ENCODE measurements around the gene F5. TPM values are rescaled to one million over a fixed set of nuclear protein-coding genes. Genes with fewer than 3 reads are reported as not detected.

Gene F5
- total RNA-seq, 1 experiment from 2014 or later: 0.09 TPM

GRCh38 chr1:169521226-169521625 lies 65.1 kb downstream of the F5 start:
- Mint-ChIP-seq H3K27me3 (ENCODE audit: insufficient read depth, unreplicated experiment) (no peaks in the 10 kb centered on the region), H3K36me3 (ENCODE audit: insufficient read depth, unreplicated experiment) (no peaks in the 10 kb centered on the region), H3K9me3 (ENCODE audit: unreplicated experiment) (no peaks in the 10 kb centered on the region), H3K4me3 (ENCODE audit: unreplicated experiment) (no peak overlapping the region), H3K4me1 (ENCODE audit: insufficient read depth, unreplicated experiment) (peaks cover 11% of the 10 kb centered on the region), H3K27ac (ENCODE audit: low read depth, unreplicated experiment) (no peak overlapping the region)
- ChIA-PET POLR2A (interaction anchor here (1.0 kb wide), 1 partner anchor 34 kb away, joined by 3 read pairs; no protein-coding TSS in a partner anchor), CTCF (no interaction called here)
- DNase-seq (ENCODE audit: unreplicated experiment): no peak
- intact Hi-C loops (cut with micrococcal nuclease): no loop called here
- TF ChIP-seq CTCF (IDR thresholded peaks at IDR 0.05; ENCODE audit: unreplicated experiment): no peak
- BruUV-seq (replicated peaks): no TSS peak

- POLR2A ChIA-PET: interaction anchor here (0.6 to 15.1 kb wide), 8 partner anchors 12 to 409 kb away, joined by 3 to 242 read pairs (median 3); partner anchors contain the start of genes BLZF1 and SLC19A2
- peak; percentile 39 for DNase-seq (ENCODE audit: unreplicated experiment)
- H3K4me1 Mint-ChIP-seq (ENCODE audit: insufficient read depth, unreplicated experiment): peaks cover 31% of the 10 kb centered on the region
These were observed 68.6 kb downstream of the F5 start for GRCh38 chr1:169517558-169518186.

GRCh38 chr1:169515641-169516040 lies 70.6 kb downstream of the F5 start:
- H3K4me1 Mint-ChIP-seq (ENCODE audit: insufficient read depth, unreplicated experiment): peaks cover 52% of the 10 kb centered on the region
- no peak for DNase-seq (ENCODE audit: unreplicated experiment)
- H3K36me3 Mint-ChIP-seq (ENCODE audit: insufficient read depth, unreplicated experiment): no peaks in the 10 kb centered on the region
- no peak for TF ChIP-seq CTCF (IDR thresholded peaks at IDR 0.05; ENCODE audit: unreplicated experiment)
- no peaks in the 10 kb centered on the region for H3K27me3 Mint-ChIP-seq (ENCODE audit: insufficient read depth, unreplicated experiment)
- POLR2A ChIA-PET: interaction anchor here (1.1 to 15.1 kb wide), 3 partner anchors 28 to 33 kb away, joined by 4 to 242 read pairs (median 8); partner anchors contain the start of gene SLC19A2
- H3K9me3 Mint-ChIP-seq (ENCODE audit: unreplicated experiment): no peaks in the 10 kb centered on the region
- H3K4me3 Mint-ChIP-seq (ENCODE audit: unreplicated experiment): no peak overlapping the region
- BruUV-seq (replicated peaks): no TSS peak
- intact Hi-C loops (cut with micrococcal nuclease): no loop called here
- CTCF ChIA-PET: interaction anchor here (0.6 to 2.2 kb wide), 7 partner anchors 9 to 37 kb away, joined by 3 to 10 read pairs (median 4); partner anchors contain the start of gene SLC19A2
- H3K27ac Mint-ChIP-seq (ENCODE audit: low read depth, unreplicated experiment): no peak overlapping the region

More at GRCh38 chr1:169517558-169518186, 68.6 kb downstream of the F5 start:
- intact Hi-C loops (cut with micrococcal nuclease): no loop called here
- CTCF ChIA-PET: interaction anchor here (1.0 to 1.8 kb wide), 5 partner anchors 11 to 35 kb away, joined by 3 to 5 read pairs (median 4); partner anchors contain the start of gene SLC19A2
- BruUV-seq (replicated peaks): no TSS peak
- Mint-ChIP-seq H3K4me3 (ENCODE audit: unreplicated experiment) (no peak overlapping the region), H3K9me3 (ENCODE audit: unreplicated experiment) (no peaks in the 10 kb centered on the region), H3K27ac (ENCODE audit: low read depth, unreplicated experiment) (peak overlapping the region; percentile 54), H3K27me3 (ENCODE audit: insufficient read depth, unreplicated experiment) (no peaks in the 10 kb centered on the region), H3K36me3 (ENCODE audit: insufficient read depth, unreplicated experiment) (no peaks in the 10 kb centered on the region)
- TF ChIP-seq CTCF (IDR thresholded peaks at IDR 0.05; ENCODE audit: unreplicated experiment): no peak

GRCh38 chr1:169514566-169515270 lies 71.6 kb downstream of the F5 start:
- H3K27ac Mint-ChIP-seq (ENCODE audit: low read depth, unreplicated experiment): peak overlapping the region; percentile 69
- no peaks in the 10 kb centered on the region for H3K36me3 Mint-ChIP-seq (ENCODE audit: insufficient read depth, unreplicated experiment)
- H3K9me3 Mint-ChIP-seq (ENCODE audit: unreplicated experiment): no peaks in the 10 kb centered on the region
- no peak overlapping the region for H3K4me3 Mint-ChIP-seq (ENCODE audit: unreplicated experiment)
- POLR2A ChIA-PET: interaction anchor here (1.1 to 15.1 kb wide), 3 partner anchors 27 to 32 kb away, joined by 4 to 242 read pairs (median 51); partner anchors contain the start of gene SLC19A2
- H3K27me3 Mint-ChIP-seq (ENCODE audit: insufficient read depth, unreplicated experiment): no peaks in the 10 kb centered on the region
- peaks cover 60% of the 10 kb centered on the region for H3K4me1 Mint-ChIP-seq (ENCODE audit: insufficient read depth, unreplicated experiment)
- CTCF ChIA-PET: interaction anchor here (0.6 to 2.2 kb wide), 8 partner anchors 8 to 295 kb away, joined by 3 to 10 read pairs (median 4); partner anchors contain the start of gene SLC19A2
- no TSS peak for BruUV-seq (replicated peaks)
- intact Hi-C loops (cut with micrococcal nuclease): no loop called here
- no peak for DNase-seq (ENCODE audit: unreplicated experiment)
- TF ChIP-seq CTCF (IDR thresholded peaks at IDR 0.05; ENCODE audit: unreplicated experiment): no peak
